HL-60 (cell line): ENCODE results near the gene EYS.
"Not testable (repeated sequence)": the region's sequence is repeated elsewhere in the genome, so short reads cannot be mapped to it uniquely, and the experiment has no call there.

Experiments used
- DNase-seq, 2 experiments: peaks; one replicate each; pipeline ENCODE4 v3.0.0-alpha.2; 2010 to 2020; ENCODE audit warnings: low read depth in 1 of 2, low spot score in 1 of 2
- H3K27ac ChIP-seq: fragments of 250-450 bp; sonication (Bioruptor Pico); replicated peaks from 2 replicates; pipeline ENCODE4 v1.5.1; 2020; ENCODE audit warnings: mild to moderate bottlenecking, moderate library complexity
- H3K27me3 ChIP-seq: fragments of 250-450 bp; sonication (Bioruptor Pico); 2 replicates; pipeline ENCODE4 v1.5.1; 2021; ENCODE audit warnings: mild to moderate bottlenecking, moderate library complexity; ENCODE audit not compliant: insufficient read depth, poor library complexity, severe bottlenecking
- H3K4me3 ChIP-seq: replicated peaks from 2 replicates; pipeline ENCODE4 v1.5.1; 2011; ENCODE audit warnings: mild to moderate bottlenecking, control low read depth, low read length; ENCODE audit not compliant: insufficient read depth
- GABPA ChIP-seq: IDR thresholded peaks from 2 replicates; pipeline ENCODE4 v1.6.1; 2012; ENCODE audit warnings: low read depth
- POLR2AphosphoS5 ChIP-seq: IDR thresholded peaks from 2 replicates; pipeline ENCODE4 v1.6.1; 2012; ENCODE audit warnings: low read depth
- SPI1 ChIP-seq: IDR thresholded peaks from 2 replicates; pipeline ENCODE4 v1.6.1; 2012; ENCODE audit warnings: low read depth, mild to moderate bottlenecking, borderline replicate concordance
- TF ChIP-seq, protein P1 (sequence below): IDR thresholded peaks from one replicate; pipeline ENCODE4 v1.5.1; 2011; ENCODE audit warnings: low read length, control low read depth, inconsistent platforms; ENCODE audit not compliant: insufficient read depth
- TF ChIP-seq, protein P2 (sequence below): IDR thresholded peaks from 2 replicates; pipeline ENCODE4 v1.6.1; 2012; ENCODE audit warnings: low read depth; ENCODE audit not compliant: insufficient replicate concordance

Gene EYS

GRCh38 chr6:65595540-65595939 lies 111.5 kb downstream of the EYS start:
- TF ChIP-seq SPI1 (no peak), POLR2AphosphoS5 (no peak), GABPA (no peak)
- TF ChIP-seq, protein P1, sequence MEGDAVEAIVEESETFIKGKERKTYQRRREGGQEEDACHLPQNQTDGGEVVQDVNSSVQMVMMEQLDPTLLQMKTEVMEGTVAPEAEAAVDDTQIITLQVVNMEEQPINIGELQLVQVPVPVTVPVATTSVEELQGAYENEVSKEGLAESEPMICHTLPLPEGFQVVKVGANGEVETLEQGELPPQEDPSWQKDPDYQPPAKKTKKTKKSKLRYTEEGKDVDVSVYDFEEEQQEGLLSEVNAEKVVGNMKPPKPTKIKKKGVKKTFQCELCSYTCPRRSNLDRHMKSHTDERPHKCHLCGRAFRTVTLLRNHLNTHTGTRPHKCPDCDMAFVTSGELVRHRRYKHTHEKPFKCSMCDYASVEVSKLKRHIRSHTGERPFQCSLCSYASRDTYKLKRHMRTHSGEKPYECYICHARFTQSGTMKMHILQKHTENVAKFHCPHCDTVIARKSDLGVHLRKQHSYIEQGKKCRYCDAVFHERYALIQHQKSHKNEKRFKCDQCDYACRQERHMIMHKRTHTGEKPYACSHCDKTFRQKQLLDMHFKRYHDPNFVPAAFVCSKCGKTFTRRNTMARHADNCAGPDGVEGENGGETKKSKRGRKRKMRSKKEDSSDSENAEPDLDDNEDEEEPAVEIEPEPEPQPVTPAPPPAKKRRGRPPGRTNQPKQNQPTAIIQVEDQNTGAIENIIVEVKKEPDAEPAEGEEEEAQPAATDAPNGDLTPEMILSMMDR: no peak
- TF ChIP-seq, protein P2, sequence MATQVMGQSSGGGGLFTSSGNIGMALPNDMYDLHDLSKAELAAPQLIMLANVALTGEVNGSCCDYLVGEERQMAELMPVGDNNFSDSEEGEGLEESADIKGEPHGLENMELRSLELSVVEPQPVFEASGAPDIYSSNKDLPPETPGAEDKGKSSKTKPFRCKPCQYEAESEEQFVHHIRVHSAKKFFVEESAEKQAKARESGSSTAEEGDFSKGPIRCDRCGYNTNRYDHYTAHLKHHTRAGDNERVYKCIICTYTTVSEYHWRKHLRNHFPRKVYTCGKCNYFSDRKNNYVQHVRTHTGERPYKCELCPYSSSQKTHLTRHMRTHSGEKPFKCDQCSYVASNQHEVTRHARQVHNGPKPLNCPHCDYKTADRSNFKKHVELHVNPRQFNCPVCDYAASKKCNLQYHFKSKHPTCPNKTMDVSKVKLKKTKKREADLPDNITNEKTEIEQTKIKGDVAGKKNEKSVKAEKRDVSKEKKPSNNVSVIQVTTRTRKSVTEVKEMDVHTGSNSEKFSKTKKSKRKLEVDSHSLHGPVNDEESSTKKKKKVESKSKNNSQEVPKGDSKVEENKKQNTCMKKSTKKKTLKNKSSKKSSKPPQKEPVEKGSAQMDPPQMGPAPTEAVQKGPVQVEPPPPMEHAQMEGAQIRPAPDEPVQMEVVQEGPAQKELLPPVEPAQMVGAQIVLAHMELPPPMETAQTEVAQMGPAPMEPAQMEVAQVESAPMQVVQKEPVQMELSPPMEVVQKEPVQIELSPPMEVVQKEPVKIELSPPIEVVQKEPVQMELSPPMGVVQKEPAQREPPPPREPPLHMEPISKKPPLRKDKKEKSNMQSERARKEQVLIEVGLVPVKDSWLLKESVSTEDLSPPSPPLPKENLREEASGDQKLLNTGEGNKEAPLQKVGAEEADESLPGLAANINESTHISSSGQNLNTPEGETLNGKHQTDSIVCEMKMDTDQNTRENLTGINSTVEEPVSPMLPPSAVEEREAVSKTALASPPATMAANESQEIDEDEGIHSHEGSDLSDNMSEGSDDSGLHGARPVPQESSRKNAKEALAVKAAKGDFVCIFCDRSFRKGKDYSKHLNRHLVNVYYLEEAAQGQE: no peak

GRCh38 chr6:65570340-65570739 lies 136.7 kb downstream of the EYS start:
- TF ChIP-seq SPI1 (no peak), POLR2AphosphoS5 (no peak), GABPA (no peak)
- TF ChIP-seq, protein P2: no peak
- TF ChIP-seq, protein P1: no peak
- Histone ChIP-seq H3K4me3 (no peak overlapping the region), H3K27ac (no peak overlapping the region), H3K27me3 (no peaks in the 10 kb centered on the region)
- no peak for DNase-seq

More at GRCh38 chr6:65595540-65595939, 111.5 kb downstream of the EYS start:
- Histone ChIP-seq H3K4me3 (no peak overlapping the region), H3K27me3 (no peaks in the 10 kb centered on the region), H3K27ac (no peak overlapping the region)
- DNase-seq: no peak

GRCh38 chr6:65569505-65569904 lies 137.5 kb downstream of the EYS start:
- no peak overlapping the region for H3K27ac ChIP-seq
- TF ChIP-seq POLR2AphosphoS5 (no peak), SPI1 (no peak), GABPA (no peak)
- TF ChIP-seq, protein P2: no peak
- TF ChIP-seq, protein P1: no peak
- no peak for DNase-seq
- no peak overlapping the region for H3K4me3 ChIP-seq
- no peaks in the 10 kb centered on the region for H3K27me3 ChIP-seq

DNA sequence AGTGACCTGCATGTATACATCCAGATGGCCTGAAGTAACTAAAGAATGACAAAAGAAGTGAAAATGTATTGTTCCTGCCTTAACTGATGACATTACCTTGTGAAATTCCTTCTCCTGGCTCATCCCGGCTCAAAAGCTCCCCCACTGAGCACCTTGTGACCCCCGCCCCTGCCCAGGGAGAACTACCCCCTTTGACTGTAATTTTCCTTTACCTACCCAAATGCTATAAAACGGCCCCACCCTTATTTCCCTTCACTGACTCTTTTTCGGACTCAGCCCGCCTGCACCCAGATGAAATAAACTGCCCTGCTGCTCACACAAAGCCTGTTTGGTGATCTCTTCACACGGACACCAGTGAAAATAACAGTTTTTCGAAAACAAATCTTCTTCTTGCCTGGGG lies 138.0 kb downstream of the EYS start:
- not testable (repeated sequence) for H3K4me3 ChIP-seq, DNase-seq, H3K27me3 ChIP-seq, H3K27ac ChIP-seq
